H1 (cell line): Measurements from ENCODE around the gene TBC1D24. TPM values are rescaled to one million over a fixed set of nuclear protein-coding genes. Genes with fewer than 3 reads are reported as not detected.

Experiments
- CTCF ChIA-PET: fragments of 300-600 bp; sonication (Branson Sonifier 250); formaldehyde crosslinking; loops from one replicate; lab custom pipeline; 2021; ENCODE audit not compliant: partially characterized antibody; lab: Charles Lee
- POLR2A ChIA-PET: fragments of 300-600 bp; sonication (Branson Sonifier 250); formaldehyde crosslinking; loops from one replicate; lab custom pipeline; 2021; ENCODE audit warnings: inconsistent platforms; ENCODE audit not compliant: partially characterized antibody; lab: Charles Lee
- DNase-seq, 2 experiments: peaks; one replicate each; pipeline versions ENCODE4 v3.0.0 to v3.0.0-alpha.2; 2010 to 2022; ENCODE audit warnings: low spot score in 2 of 2, low read depth in 1 of 2, mixed read lengths in 1 of 2
- FAIRE-seq: peaks from 2 replicates; lab custom pipeline; 2011; peaks lifted over from hg19 to GRCh38; lab: Jason Lieb, UNC
- H2AFZ ChIP-seq: 2 replicates; pipeline ENCODE4 v1.8.1; 2012; ENCODE audit warnings: low read length, inconsistent platforms
- H2AK5ac ChIP-seq: 2 replicates; pipeline ENCODE4 v1.6.1; 2013; ENCODE audit warnings: low read depth, low read length
- H2BK120ac ChIP-seq: replicated peaks from 2 replicates; pipeline ENCODE3; 2013; ENCODE audit warnings: low read depth, low read length, inconsistent platforms
- H2BK12ac ChIP-seq: 2 replicates; pipeline ENCODE4 v1.6.1; 2013; ENCODE audit warnings: low read depth, low read length
- H2BK15ac ChIP-seq: 2 replicates; pipeline ENCODE4 v1.6.1; 2013; ENCODE audit warnings: low read length
- H2BK20ac ChIP-seq: 2 replicates; pipeline ENCODE4 v1.6.1; 2013; ENCODE audit warnings: low read length
- H2BK5ac ChIP-seq: 2 replicates; pipeline ENCODE4 v1.6.1; 2013; ENCODE audit warnings: low read depth, low read length
- H3K14ac ChIP-seq: 2 replicates; pipeline ENCODE4 v1.6.1; 2013; ENCODE audit warnings: inconsistent platforms; ENCODE audit not compliant: insufficient read length
- H3K18ac ChIP-seq: 2 replicates; pipeline ENCODE4 v1.6.1; 2013; ENCODE audit warnings: low read length; ENCODE audit errors: extremely low read depth
- H3K23ac ChIP-seq: 2 replicates; pipeline ENCODE4 v1.6.1; 2013; ENCODE audit warnings: inconsistent platforms; ENCODE audit not compliant: insufficient read length
- H3K23me2 ChIP-seq: 2 replicates; pipeline ENCODE4 v1.6.1; 2013; ENCODE audit warnings: low read depth, low read length
- H3K27ac ChIP-seq: 2 replicates; pipeline ENCODE4 v1.6.1; 2011; ENCODE audit warnings: low read depth, low read length, inconsistent platforms
- H3K27me3 ChIP-seq, 4 experiments: replicated peaks in 1 of 4; 1 replicate in 1 of 4; 2 replicates in 3 of 4; pipeline versions ENCODE4 v1.6.1 to v1.8.1; 2011 to 2013; ENCODE audit warnings: low read length in 3 of 4, mild to moderate bottlenecking in 3 of 4, inconsistent platforms in 2 of 4, mixed read lengths in 2 of 4, moderate library complexity in 1 of 4; ENCODE audit not compliant: control insufficient read depth in 3 of 4, insufficient read depth in 3 of 4; ENCODE audit errors: extremely low read depth in 1 of 4
- H3K36me3 ChIP-seq, 4 experiments: 2 replicates each; pipeline versions ENCODE4 v1.6.1 to v1.8.1; 2011 to 2013; ENCODE audit warnings: mild to moderate bottlenecking in 4 of 4, low read length in 3 of 4, moderate library complexity in 2 of 4, control low read depth in 1 of 4, inconsistent platforms in 1 of 4; ENCODE audit not compliant: insufficient read depth in 4 of 4, control insufficient read depth in 2 of 4
- H3K4ac ChIP-seq: replicated peaks from 2 replicates; pipeline ENCODE3; 2013; ENCODE audit warnings: low read length, low read depth, mixed read lengths, inconsistent platforms; ENCODE audit not compliant: insufficient read length
- H3K4me1 ChIP-seq, 4 experiments: replicated peaks in 1 of 4; 1 replicate in 1 of 4; 2 replicates in 3 of 4; pipeline versions ENCODE4 v1.6.1 to v1.8.1; 2011 to 2013; ENCODE audit warnings: low read length in 3 of 4, inconsistent platforms in 2 of 4, mixed read lengths in 1 of 4; ENCODE audit not compliant: insufficient read depth in 4 of 4, control insufficient read depth in 3 of 4
- H3K4me2 ChIP-seq, 2 experiments: 2 replicates each; pipeline versions ENCODE4 v1.6.1 to v1.8.1; 2011 to 2013; ENCODE audit warnings: low read depth in 2 of 2, low read length in 2 of 2, control low read depth in 1 of 2, inconsistent platforms in 1 of 2, mild to moderate bottlenecking in 1 of 2; ENCODE audit not compliant: insufficient read depth in 1 of 2
- H3K4me3 ChIP-seq, 4 experiments: fragments of 200-600, 300-600 bp in 1 of 4; sonication (generic), shearing (Covaris generic), sonication (Bioruptor Twin) in 1 of 4; 2 replicates each; pipeline versions ENCODE4 v1.5.1 to v1.8.1; 2011 to 2016; ENCODE audit warnings: low read length in 4 of 4, low read depth in 3 of 4, control low read depth in 2 of 4, inconsistent platforms in 2 of 4, mild to moderate bottlenecking in 2 of 4, mixed read lengths in 1 of 4, moderate library complexity in 1 of 4; ENCODE audit not compliant: insufficient read depth in 2 of 4; ENCODE audit errors: extremely low read depth in 1 of 4
- H3K56ac ChIP-seq: replicated peaks from 2 replicates; pipeline ENCODE3; 2013; ENCODE audit warnings: low read depth, mild to moderate bottlenecking, mixed read lengths, low read length, inconsistent platforms; ENCODE audit not compliant: insufficient read length
- H3K79me1 ChIP-seq: 2 replicates; pipeline ENCODE4 v1.6.1; 2013; ENCODE audit warnings: low read depth, low read length, control low read depth
- H3K79me2 ChIP-seq, 2 experiments: 2 replicates each; pipeline versions ENCODE4 v1.6.1 to v1.8.1; 2012 to 2013; ENCODE audit warnings: low read length in 2 of 2, mild to moderate bottlenecking in 2 of 2, inconsistent platforms in 1 of 2; ENCODE audit not compliant: insufficient read depth in 2 of 2, control insufficient read depth in 1 of 2
- H3K9ac ChIP-seq, 4 experiments: replicated peaks in 1 of 4; 1 replicate in 1 of 4; 2 replicates in 3 of 4; pipeline versions ENCODE4 v1.6.1 to v1.8.1; 2011 to 2013; ENCODE audit warnings: low read depth in 3 of 4, low read length in 3 of 4, control low read depth in 2 of 4, mild to moderate bottlenecking in 2 of 4, moderate library complexity in 2 of 4, inconsistent platforms in 1 of 4; ENCODE audit errors: extremely low read depth in 1 of 4
- H3K9me3 ChIP-seq, 2 experiments: 2 replicates each; pipeline versions ENCODE4 v1.6.1 to v1.8.1; 2012 to 2013; ENCODE audit warnings: mild to moderate bottlenecking in 2 of 2, moderate library complexity in 2 of 2, control low read depth in 1 of 2, inconsistent platforms in 1 of 2, low read depth in 1 of 2, low read length in 1 of 2, mixed read lengths in 1 of 2; ENCODE audit not compliant: insufficient read depth in 2 of 2
- H4K20me1 ChIP-seq, 2 experiments: replicated peaks in 1 of 2; 2 replicates each; pipeline versions ENCODE3 to v1.8.1; 2011 to 2013; ENCODE audit warnings: inconsistent platforms in 2 of 2, low read length in 2 of 2, mild to moderate bottlenecking in 1 of 2; ENCODE audit not compliant: insufficient read depth in 2 of 2, control insufficient read depth in 1 of 2
- H4K5ac ChIP-seq: 2 replicates; pipeline ENCODE4 v1.6.1; 2013; ENCODE audit warnings: low read length, low read depth, mixed read lengths, inconsistent platforms; ENCODE audit not compliant: insufficient read length
- H4K8ac ChIP-seq: 2 replicates; pipeline ENCODE4 v1.8.0; 2013; ENCODE audit warnings: mild to moderate bottlenecking, moderate library complexity, low read length, inconsistent platforms; ENCODE audit not compliant: insufficient read depth; ENCODE audit errors: extremely low read depth
- H4K91ac ChIP-seq: replicated peaks from 2 replicates; pipeline ENCODE3; 2013; ENCODE audit warnings: low read length, mixed read lengths, inconsistent platforms; ENCODE audit not compliant: insufficient read length
- CBX5 ChIP-seq: fragments of 300-800, 300-1000 bp; sonication (generic); IDR thresholded peaks from 2 replicates; pipeline ENCODE4 v1.7.1; 2016; ENCODE audit warnings: antibody characterized with exemption, low read length, low read depth
- CBX8 ChIP-seq: fragments of 300-800, 300-1000 bp; sonication (generic); IDR thresholded peaks from 2 replicates; pipeline ENCODE4 v1.7.1; 2016; ENCODE audit warnings: low read depth, low read length, borderline replicate concordance
- EGR1 ChIP-seq: IDR thresholded peaks from 2 replicates; pipeline ENCODE4 v1.6.1; 2011; ENCODE audit warnings: low read depth, low read length, borderline replicate concordance
- EP300 ChIP-seq, 2 experiments: IDR thresholded peaks; 1 replicate in 1 of 2; 2 replicates in 1 of 2; pipeline ENCODE4 v1.6.1; 2011 to 2012; ENCODE audit warnings: low read depth in 2 of 2, low read length in 2 of 2, mild to moderate bottlenecking in 2 of 2, borderline replicate concordance in 1 of 2, inconsistent platforms in 1 of 2, moderate library complexity in 1 of 2
- GTF2F1 ChIP-seq: IDR thresholded peaks from 2 replicates; pipeline ENCODE4 v1.6.1; 2012; ENCODE audit warnings: low read depth, low read length, improper control_type of control experiment, borderline replicate concordance
- KDM4A ChIP-seq: IDR thresholded peaks from one replicate; pipeline ENCODE4 v1.7.1; 2012; ENCODE audit warnings: low read depth, mild to moderate bottlenecking, moderate library complexity, low read length, inconsistent platforms; ENCODE audit not compliant: severe bottlenecking
- MAFK ChIP-seq: IDR thresholded peaks from 2 replicates; pipeline ENCODE4 v1.6.1; 2012; ENCODE audit warnings: low read depth, mild to moderate bottlenecking, improper control_type of control experiment, low read length
- POLR2AphosphoS5 ChIP-seq: IDR thresholded peaks from 2 replicates; pipeline ENCODE4 v1.6.1; 2011; ENCODE audit warnings: low read depth, low read length
- RFX5 ChIP-seq: IDR thresholded peaks from 2 replicates; pipeline ENCODE4 v1.6.1; 2011; ENCODE audit warnings: low read depth, low read length, improper control_type of control experiment, borderline replicate concordance
- SIN3A ChIP-seq, 2 experiments: IDR thresholded peaks in 1 of 2; conservative IDR thresholded peaks in 1 of 2; 2 replicates each; pipeline ENCODE4 v1.6.1; 2011 to 2012; ENCODE audit warnings: low read length in 2 of 2, improper control_type of control experiment in 1 of 2, low read depth in 1 of 2, mild to moderate bottlenecking in 1 of 2
- SP1 ChIP-seq: IDR thresholded peaks from 2 replicates; pipeline ENCODE4 v1.6.1; 2011; ENCODE audit warnings: low read depth, low read length
- SRF ChIP-seq: IDR thresholded peaks from 2 replicates; pipeline ENCODE4 v1.6.1; 2011; ENCODE audit warnings: mild to moderate bottlenecking, low read depth, low read length, moderate library complexity
- YY1 ChIP-seq: IDR thresholded peaks from 2 replicates; pipeline ENCODE4 v1.6.1; 2011; ENCODE audit warnings: low read depth, mild to moderate bottlenecking, low read length
- WGBS, 2 experiments: shearing (Covaris generic) in 1 of 2; methylation state at CpG; one replicate each; pipeline versions ENCODE4 v1.1.6 to v1.1.7; 2013 to 2015; ENCODE audit warnings: low lambda C conversion rate in 2 of 2, mixed read lengths in 2 of 2, inconsistent platforms in 1 of 2, low coverage in 1 of 2, missing lambda C conversion rate in 1 of 2; ENCODE audit not compliant: insufficient replicate concordance in 2 of 2, insufficient coverage in 1 of 2, insufficient read length in 1 of 2; ENCODE audit errors: extremely low coverage in 1 of 2, missing lambda C conversion rate in 1 of 2; 5-methylcytosine and 5-hydroxymethylcytosine counted together
- polyA plus RNA-seq, 7 experiments: library from polyadenylated mRNA; depleted of rRNA in 3 of 7; stranded (reverse) in 5 of 7; unstranded in 2 of 7; fragments of >200 nt in 5 of 7; fragments of 200-250 nt in 2 of 7; gene quantifications; 1 replicate in 5 of 7; 2 replicates in 1 of 7; 4 replicates in 1 of 7; pipeline versions ENCODE4 v1.2.1 to v1.2.3, GENCODE V29; 2011 to 2013; ENCODE audit warnings: missing spikeins in 2 of 7, mixed read lengths in 2 of 7
- total RNA-seq: library from RNA; stranded (reverse); fragmentation: NEBNext Ultra II Directional; extraction: Animal tissue kit (Norgen Biotek cat#: 25700); gene quantifications from 2 replicates; pipeline ENCODE4 v1.2.1, GENCODE V29; 2021

TBC1D24 gene
- total and polyA plus RNA-seq, 2 of the 8 experiments (the other 6 are each of a cell fraction or from before 2014, with no cell fraction given) = 8.7 to 21.5 TPM

- CTCF ChIA-PET = interaction anchor here (0.6 to 2.8 kb wide), 8 partner anchors 27 to 187 kb away, joined by 3 to 9 read pairs (median 4); partner anchors contain the start of gene ECI1
- Histone ChIP-seq H3K79me1 (0 out of 2 replicates have a peak, but pooled peaks cover 6% of the 10 kb centered on the region), H4K5ac (peak overlapping the region; percentile 76), H3K27ac (no peak overlapping the region), H2AK5ac (no peak overlapping the region), H3K56ac (peak overlapping the region; percentile 80), H3K4me1 (peaks cover 0 to 13% (median 6%) of the 10 kb centered on the region in 4 experiments; a peak in 5 of 7 replicates), H2BK120ac (peak overlapping the region; percentile 69), H3K9me3 (no peaks in the 10 kb centered on the region), H3K36me3 (peaks cover 12 to 20% (median 17%) of the 10 kb centered on the region in 4 experiments), H4K20me1 (peaks cover 8 to 11% of the 10 kb centered on the region in 2 experiments), H3K4ac (no peak overlapping the region), H3K4me2 (peak overlapping the region; percentile 51 to 98), H2BK20ac (no peak overlapping the region), H3K18ac (peak overlapping the region; percentile 96), H3K23ac (no peak overlapping the region), H3K27me3 (peaks cover 0 to 9% (median 2%) of the 10 kb centered on the region in 4 experiments; a peak in 2 of 7 replicates), H3K4me3 (peak overlapping the region; percentile 48 to 73 (median 50)), H4K8ac (peak overlapping the region; percentile 91), H2BK5ac (peak overlapping the region; percentile 78; the same call in 1 of the 2 replicates), H2BK12ac (peak overlapping the region; percentile 80; the same call in 1 of the 2 replicates), H3K14ac (no peak overlapping the region), H2AFZ (peak overlapping the region; percentile 85; the same call in 1 of the 2 replicates), H3K23me2 (peaks cover 12% of the 10 kb centered on the region; the same call in 1 of the 2 replicates), H2BK15ac (peak overlapping the region; percentile 61; the same call in 1 of the 2 replicates), H3K9ac (peak overlapping the region; percentile 13 to 77 (median 59); a peak in 6 of 7 replicates), H3K79me2 (peaks cover 0 to 15% of the 10 kb centered on the region in 2 experiments; a peak in 2 of 4 replicates), H4K91ac (peak overlapping the region; percentile 95)
- WGBS, 2 experiments = 1% methylated on average over 18 of the region's 24 CpGs; no CpG with 5 or more reads in 1 of the 2 experiments
- FAIRE-seq (no peak), DNase-seq (no peak)
- POLR2A ChIA-PET = interaction anchor here (0.6 to 2.2 kb wide), 10 partner anchors 9 to 178 kb away, joined by 3 to 9 read pairs (median 4); partner anchors contain the start of gene ECI1
- TF ChIP-seq KDM4A (peak; percentile 77), MAFK (no peak), SP1 (no peak), SIN3A (conservative IDR thresholded peaks at IDR 0.05 in 1 of 2, IDR thresholded peaks at IDR 0.05 in 1 of 2; ENCODE audit: low read depth in 1 of 2, low read length in 2 of 2) (peak in 1 of 2 experiments; percentile 22; a peak in 1 of 4 replicates), CBX5 (no peak), EGR1 (no peak), POLR2AphosphoS5 (peak; percentile 82), RFX5 (no peak), CBX8 (no peak), SRF (no peak), EP300 (IDR thresholded peaks at IDR 0.05; ENCODE audit: borderline replicate concordance in 1 of 2, low read depth in 2 of 2, low read length in 2 of 2) (no peak), GTF2F1 (no peak), YY1 (no peak)
Measured at GRCh38 chr16:2428784-2429033, 46.2 kb upstream of the TBC1D24 start.
